Dedifferentiated amniotic fluid mesenchymal stem cell (primary cell): ENCODE results near the gene TRIM71.
"Not testable (repeated sequence)": the region's sequence is repeated elsewhere in the genome, so short reads cannot be mapped to it uniquely, and the experiment has no call there.

Experiments used
- DNase-seq: peaks from one replicate; pipeline ENCODE4 v3.0.0-alpha.2; 2016; ENCODE audit errors: extremely low spot score

Gene TRIM71

DNA sequence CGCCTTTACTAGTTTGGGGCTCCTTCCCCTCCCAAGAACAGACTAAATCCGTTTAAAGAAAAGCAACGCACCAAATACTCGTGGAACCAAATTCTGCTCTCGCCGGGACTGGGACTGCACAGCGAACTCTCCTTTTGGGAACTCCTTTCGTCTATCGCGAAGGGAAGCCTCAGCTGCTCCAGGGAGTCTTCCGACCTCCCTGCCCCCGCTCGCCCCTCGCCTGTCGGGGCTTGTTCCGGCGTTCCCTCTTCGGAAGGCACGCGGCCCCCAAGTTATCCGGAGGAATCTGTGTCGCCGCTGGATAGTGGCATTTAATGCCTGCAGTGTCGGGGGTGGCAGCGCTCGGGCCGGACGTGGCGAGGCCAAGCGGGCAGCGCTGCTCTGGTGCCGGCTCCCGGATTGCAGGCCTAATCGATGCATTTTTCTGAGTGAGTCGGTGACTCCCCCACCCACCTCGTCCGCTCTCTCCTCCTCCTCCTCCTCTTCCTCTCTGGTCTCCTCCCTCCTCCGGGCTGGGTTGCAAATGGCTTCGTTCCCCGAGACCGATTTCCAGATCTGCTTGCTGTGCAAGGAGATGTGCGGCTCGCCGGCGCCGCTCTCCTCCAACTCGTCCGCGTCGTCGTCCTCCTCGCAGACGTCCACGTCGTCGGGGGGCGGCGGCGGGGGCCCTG is at the start of gene TRIM71:
TSS of gene TRIM71 (plus strand) at position 440 of the 671 bp plus-strand sequence. CDS start at position 524, 84 bp downstream.
- no peak for DNase-seq

DNA sequence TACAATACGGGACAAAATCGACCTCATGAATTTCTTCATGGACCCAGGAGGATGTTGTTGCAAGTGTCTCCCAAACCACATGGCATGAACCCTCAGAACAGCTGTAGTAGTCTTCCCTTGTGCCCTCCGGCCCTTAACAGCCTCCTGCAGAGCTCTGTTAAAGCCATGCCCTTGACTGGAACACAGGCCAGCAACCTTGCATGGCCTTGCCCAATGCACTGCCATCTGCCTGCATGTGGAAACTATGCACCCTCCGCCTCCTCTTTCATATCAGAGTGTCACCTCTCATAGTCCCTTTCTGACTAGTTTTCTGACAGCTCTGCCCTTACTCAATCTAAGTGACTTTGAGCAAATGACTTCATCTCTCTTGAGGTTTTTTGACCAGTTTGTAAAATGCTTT is 39.4 kb upstream of the TRIM71 start:
- DNase-seq: no peak

DNA sequence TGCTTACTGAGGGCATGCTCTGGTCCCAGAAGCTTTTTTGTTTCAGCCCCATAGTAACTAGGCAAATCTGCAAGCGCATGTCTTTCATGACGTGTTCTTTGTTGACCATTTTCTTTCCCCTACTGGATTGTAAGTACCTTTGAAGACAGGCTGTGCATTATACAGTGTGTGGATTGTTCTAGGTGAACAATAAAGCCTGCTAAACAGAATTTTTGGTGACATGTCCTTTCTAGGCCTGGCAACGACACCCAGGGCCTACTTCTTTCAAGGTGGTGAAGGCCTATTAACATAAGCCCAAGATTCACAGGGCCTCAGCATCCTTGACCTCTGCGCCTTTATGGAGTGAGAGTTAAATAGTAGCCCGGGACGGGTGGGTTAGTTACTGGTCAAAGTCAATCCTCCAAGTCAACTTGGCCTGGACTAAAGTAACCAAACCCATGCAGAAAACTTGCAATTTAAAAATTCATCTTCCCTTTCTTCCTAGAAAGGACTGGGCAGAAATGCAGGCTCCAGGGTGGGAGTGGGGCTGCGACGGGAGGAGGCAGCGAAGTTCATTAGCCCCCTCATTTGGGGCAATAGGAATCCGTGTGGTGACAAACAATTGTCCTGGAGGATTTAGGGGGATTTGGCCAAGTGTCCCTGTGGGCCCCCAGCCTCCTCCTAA is 37.6 kb upstream of the TRIM71 start:
- no peak for DNase-seq

DNA sequence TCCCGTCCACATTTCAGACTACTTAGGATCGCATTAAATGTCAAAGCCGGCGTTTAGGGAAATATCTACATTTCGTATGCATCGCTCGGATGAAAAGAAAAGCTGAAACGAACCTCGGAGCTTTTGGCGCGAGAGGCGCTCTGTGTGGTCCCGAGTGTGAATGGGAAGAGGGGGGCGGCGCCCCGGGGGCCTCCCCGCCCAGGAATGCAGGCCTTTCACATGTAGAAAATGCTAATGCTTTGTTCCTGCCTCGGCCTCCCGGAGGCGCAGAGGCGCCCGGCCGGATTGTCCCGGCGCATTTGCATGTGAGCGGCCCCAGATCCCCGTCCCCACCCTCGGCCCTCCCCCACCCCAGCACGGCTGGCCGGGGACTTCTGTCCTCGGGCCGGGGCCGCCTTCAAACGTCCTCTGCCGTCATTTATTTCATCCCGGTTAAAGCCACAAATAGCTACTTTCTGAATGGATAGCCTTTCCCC is 37.0 kb upstream of the TRIM71 start:
- DNase-seq: no peak

DNA sequence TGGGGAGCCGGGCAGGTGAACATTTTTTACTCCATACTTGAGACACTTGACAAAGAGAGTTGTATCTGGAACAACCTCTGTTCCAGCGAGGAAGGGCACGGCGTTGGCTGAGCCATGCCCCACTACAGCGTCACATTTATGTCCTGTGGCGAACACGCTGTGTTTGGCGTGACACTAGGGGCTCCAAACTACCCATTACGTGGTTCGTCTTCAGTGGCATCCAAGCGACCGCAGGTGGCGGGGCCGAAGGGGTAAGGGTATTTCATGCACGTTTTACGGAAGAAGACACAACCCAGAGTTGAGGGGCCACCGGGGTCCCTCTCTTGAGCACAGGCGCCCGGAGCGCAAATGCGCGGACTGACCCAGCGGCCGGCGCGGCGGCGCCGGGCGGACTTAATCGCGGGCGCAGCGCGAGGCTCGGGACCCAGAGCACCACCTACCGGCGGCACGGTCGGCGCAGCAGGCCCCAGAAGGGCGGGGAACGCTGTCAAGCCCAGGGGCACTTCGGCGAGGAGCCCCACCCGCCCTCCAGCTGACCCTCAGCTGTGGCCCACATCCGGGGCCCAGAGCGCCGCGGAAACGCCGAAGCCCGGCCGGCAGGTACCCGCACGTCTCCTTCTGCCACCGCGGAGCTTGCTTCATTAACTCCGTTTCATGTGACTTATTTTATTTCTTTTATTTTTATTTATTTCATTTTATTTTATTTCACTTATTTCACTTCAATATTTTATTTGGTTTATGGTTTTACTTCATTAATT is 36.4 kb upstream of the TRIM71 start:
- peak; percentile 65 for DNase-seq

DNA sequence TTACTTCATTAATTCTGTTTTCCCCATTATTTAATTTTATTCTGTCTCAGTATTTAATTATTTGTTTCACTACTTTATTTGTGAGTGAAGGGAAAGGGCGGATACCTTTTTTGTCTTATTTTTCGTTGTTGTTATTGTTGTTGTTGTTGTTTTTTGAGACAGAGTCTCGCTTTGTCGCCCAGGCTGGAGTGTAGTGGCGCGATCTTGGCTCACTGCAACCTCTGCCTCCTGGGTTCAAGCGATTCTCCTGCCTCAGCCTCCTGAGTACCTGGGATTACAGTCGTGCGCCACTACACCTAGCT is 35.9 kb upstream of the TRIM71 start:
- DNase-seq: not testable (repeated sequence)

DNA sequence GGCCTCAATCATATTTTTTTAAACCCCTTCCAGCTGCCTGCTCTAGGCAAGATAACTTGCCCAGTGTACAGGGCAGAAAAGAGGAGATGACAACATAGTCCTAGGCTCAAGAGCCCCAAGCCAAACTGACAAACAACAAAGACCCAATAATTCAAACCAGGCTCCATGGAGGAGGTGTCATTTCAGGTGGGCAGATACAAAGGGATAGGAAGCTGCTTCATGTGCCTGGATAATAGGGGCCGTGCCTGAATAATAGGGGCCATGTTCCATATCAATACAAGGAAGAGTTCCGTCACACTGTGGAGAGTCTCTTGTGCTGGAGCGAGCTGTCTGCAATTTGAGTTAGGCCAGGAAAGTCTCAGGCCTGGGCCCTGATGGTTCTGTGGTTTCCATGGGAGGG is 35.4 kb upstream of the TRIM71 start:
- DNase-seq: no peak

DNA sequence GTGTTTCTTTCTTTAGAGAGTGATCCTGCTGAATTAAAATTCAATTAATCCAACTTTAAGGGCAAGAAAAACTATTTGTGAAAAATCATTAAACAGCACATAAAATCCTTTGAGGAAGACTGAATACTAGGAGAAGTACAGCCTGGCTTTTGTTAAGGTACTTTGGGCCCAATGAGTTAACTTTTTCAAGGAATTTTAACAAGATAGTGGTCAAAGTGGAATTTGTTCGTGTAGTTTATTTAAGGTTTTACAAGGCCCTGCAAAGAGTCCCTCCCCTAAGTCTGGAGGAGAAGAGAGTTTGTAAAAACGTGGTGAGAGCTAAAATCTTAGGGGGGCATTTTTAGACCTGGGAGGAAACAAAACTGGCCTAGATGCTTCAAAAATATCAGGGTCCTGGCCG is 26.0 kb upstream of the TRIM71 start:
- no peak for DNase-seq

DNA sequence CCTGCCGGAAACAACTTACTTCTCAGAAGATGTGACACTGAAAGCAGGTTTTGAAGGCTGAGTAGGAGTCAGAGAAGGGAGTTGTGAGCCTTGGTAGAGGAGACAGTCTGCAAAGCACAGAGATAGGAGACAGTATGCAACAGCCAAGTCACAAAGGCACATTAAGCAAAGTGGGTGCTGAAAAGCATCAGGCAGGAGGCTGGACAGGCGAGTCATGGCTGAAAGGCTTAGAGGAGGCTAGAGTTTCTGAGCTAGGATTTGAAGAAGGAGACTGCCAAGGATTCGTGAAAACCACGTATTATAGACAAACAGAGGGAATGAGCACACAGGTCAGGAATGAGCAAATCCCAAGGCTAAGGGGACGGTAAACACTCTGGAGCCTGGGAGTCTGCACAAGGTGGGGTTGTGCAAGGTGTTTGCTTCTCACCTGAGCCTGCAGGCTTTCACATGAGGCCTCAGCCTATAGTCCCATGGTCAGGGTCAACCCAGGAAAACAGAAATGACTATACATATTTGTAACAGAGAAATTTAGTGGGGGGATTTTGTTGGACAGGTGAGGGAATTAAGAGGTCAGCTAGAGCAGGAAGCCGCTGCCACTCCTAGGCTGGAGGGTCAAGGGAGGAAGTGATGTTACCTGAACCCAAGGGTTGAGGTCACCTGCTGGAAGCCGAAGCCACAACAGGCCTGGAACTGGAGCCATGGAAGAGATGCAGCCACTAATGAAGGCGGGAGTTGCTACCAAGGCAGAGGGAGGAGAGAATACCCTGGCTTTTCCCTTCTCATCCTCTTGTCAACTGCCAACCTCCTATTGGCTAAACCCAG is 23.1 kb upstream of the TRIM71 start:
- DNase-seq: peak; percentile 17

DNA sequence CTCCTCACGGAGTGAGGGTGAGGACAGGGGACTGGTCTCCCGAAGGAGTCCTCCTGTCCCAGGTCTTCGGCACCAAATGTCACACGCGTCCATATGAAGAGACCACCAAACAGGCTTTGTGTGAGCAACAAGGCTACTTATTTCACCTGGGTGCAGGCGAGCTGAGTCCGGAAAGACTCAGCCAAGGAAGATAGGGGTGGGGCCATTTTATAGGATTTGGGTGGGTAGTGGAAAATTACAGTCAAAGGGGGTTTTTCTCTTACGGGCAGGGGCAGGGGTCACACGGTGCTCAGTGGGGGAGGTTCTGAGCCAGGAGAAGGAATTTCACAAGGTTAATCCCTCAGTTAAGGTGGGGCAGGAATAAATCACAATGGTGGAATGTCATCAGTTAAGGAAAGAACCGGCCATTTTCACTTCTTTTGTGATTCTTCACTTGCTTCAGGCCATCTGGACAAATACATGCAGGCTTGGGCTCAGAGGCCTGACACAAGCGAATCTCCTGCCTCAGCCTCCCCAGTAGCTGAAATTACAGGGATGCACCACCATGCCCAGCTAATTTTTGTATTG is 21.3 kb upstream of the TRIM71 start:
- not testable (repeated sequence) for DNase-seq

DNA sequence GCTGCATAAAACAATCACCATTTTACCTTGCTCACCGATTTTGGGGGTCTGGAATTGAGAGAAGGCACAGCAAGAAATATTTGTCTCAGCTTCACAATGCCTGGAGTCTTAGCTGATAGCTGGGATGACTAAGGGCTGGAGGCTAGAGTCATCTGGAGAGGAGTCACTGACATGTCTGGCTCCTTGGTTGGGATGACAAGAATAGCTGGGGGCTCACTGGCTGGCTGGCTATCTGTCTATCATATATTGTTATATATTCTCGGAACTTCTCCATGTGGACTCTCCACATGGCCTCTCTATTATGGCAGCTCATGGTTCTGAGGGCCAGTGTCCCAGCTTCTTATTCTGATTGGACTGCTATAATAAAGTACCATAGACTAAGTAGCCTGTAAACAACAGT is 20.0 kb upstream of the TRIM71 start:
- no peak for DNase-seq

DNA sequence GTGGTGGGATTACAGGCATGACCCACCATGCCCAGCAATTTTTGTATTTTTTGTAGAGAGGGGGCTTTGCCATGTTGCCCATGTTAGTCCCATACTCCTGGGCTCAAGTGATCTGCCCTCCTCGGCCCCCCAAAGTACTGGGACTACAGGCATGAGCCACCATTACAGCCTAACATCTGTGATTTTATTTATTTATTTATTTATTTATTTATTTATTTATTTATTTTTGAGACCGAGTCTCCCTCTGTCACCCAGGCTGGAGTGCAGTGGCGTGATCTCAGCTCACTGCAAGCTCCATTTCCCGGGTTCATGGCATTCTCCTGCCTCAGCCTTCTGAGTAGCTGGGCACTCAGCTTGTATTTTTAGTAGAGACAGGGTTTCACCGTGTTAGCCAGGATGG is 16.4 kb upstream of the TRIM71 start:
- DNase-seq: not testable (repeated sequence)

DNA sequence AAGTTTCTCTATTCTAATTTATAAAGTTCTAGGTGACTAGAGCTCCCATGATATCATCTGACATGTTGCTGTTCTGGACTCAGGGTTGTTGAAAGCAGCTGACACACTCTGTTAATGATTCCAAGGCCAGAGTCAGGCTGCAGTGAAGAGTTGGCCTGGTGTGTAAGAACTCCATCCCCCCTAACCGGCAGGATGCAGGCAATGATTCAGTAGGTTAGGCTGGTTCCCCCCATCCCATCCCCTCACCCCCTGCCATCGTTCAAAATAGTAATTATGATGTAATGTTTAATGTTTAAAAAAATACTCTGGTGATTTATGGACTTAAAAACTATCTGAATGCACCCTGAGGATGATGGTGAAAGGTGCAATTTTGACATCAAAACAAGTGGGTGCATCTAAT is 4.6 kb upstream of the TRIM71 start:
- no peak for DNase-seq

DNA sequence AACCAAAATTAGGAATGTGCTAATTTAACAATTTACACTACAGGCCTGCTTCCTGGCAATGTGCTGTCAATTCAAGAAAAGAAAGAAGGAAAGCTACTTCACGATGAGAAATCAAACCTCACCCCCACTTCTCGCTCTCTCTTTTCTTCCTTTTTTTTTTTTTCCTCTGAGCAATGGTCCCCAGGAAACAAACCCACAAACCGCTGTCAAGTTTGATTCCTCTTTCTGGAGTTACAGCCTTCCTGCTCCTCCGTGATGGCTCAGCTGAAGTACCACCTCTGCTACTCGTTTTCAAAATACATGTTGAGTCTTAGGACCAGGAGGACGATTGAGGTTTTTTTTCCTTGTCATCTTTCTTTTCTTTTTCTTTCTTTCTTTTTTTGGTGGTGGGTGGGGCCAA is 3.4 kb upstream of the TRIM71 start:
- DNase-seq: no peak

DNA sequence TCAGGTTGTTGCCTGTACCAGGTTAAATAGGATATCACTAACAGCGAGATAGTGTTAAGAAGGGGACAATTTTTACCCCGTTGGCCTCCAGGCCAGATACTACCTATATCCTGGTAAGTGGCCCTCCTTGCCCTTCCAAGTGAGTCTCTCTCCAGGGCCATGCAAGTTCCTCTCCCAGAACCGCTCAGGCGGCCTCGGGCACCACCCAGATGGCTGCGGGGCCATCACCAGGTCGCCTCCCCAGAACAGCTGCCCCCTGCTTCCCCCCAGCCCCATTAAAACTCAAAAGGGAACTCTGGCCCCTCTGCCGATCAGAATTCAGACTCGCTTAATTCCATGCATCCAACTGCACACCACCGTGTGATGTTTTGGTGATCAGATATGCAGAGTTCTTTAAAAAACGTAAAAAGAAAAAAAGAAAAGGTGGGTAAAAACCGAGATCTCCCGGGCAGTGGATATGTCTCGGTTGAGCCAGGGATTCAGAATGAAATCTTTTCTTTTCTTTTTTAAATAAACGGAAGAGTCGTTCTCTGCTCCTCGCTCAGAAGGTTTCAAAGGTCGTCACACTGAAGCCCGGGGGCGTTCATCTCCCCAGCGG is 1.9 kb upstream of the TRIM71 start:
- DNase-seq: no peak

DNA sequence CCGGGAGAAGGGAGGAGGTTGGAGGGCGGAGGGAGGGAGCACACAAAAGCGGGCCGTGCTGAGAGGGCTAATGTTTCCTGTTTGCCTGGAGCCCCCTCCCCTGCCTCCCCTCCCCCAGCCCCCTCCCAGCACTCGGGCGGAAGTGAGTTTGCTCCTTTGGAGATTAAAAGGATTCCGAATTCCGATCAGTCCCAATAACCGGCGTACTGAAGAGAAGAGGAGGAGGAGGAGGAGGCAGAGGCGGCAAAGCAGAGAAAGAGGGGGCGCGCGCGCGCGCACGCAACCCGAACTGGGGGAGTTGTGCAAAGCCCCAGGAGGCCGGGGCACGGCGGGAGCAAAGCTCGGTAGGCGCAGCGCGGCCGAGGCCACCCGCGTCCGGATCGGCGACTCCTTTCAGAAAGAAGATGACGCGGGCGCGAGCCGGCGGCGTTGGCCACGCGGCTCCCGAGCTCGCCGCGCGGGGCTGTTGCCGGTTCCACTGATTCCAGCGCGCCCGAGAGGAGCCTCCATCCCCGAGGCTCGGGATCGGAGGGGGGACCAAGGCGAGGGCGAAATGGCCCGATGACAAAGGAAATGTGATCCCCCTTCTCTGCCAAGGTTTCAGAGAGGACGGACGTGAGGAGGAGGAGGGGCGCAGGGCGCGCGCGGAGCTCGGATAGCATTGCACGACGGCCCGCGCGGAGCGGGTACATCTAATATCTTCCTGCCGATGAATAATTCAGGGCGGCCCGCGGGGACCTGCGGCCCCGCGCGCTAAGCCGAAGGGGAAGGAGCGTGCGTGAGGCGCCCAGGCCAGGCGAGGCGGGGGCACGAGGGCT is 1.1 kb upstream of the TRIM71 start:
- DNase-seq: no peak

DNA sequence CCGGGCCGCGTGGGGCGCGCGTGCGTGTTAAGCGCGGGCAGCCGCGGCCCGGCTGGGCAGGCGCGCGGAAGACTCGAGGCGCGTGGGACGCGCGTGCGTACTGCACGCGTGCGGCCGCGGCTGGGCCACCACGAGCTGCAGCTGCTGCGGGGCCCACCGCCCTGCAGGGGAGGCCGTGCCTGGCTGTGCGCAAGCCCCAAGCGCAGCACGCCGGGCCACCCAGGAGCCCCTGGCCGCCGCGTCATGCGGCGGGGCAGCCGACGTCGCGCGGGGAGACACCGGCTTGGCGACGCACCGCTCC is 590 bp upstream of the TRIM71 start:
- no peak for DNase-seq

DNA sequence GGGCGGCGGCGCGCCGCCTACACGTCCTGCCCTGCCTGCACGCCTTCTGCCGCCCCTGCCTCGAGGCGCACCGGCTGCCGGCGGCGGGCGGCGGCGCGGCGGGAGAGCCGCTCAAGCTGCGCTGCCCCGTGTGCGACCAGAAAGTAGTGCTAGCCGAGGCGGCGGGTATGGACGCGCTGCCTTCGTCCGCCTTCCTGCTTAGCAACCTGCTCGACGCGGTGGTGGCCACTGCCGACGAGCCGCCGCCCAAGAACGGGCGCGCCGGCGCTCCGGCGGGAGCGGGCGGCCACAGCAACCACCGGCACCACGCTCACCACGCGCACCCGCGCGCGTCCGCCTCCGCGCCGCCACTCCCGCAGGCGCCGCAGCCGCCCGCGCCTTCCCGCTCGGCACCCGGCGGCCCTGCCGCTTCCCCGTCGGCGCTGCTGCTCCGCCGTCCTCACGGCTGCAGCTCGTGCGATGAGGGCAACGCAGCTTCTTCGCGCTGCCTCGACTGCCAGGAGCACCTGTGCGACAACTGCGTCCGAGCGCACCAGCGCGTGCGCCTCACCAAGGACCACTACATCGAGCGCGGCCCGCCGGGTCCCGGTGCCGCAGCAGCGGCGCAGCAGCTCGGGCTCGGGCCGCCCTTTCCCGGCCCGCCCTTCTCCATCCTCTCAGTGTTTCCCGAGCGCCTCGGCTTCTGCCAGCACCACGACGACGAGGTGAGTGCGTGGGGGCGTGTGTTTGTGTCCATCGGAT is 602 bp downstream of the TRIM71 start:
- no peak for DNase-seq

DNA sequence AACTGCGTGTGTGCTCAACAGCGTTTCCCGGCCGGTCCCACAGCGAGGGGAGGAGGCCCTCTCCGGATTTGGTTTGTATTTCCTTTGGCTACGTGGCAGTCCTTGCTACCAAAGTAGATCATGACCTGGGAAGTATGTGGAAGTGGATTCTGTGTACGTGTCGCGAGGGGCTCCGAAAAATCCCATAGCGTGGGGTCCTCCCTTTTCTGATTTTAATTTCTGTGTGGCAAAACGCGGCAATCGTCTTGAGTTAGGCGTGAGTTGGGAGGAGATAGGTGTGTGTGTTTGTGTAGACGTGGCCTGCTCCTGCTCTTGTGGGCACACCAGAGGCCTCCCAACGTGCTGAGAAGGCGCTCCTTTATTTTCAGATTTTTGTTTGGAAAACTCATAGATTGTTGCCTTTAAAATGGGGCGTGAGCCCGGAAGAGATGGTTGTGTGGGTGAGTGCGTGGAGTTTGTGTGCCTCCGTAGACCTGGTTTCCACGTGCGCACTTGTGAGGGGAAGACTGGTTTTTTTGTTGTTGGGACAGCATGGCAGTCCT is 1.2 kb downstream of the TRIM71 start:
- DNase-seq: no peak
